Measurements from ENCODE around the gene WDR86.

The WDR86 gene

GRCh38 chr7:151352512-151352911 lies 57.3 kb downstream of the WDR86 start:
- peaks cover 8% of the 10 kb centered on the region for H3K4me1 ChIP-seq (ENCODE audit: control insufficient read depth, insufficient read depth, low read length)
- peaks cover 45% of the 10 kb centered on the region in 2 donors for H3K36me3 ChIP-seq (ENCODE audit: control insufficient read depth in 2 of 2, insufficient read depth in 2 of 2, low read length in 2 of 2)
- no peaks in the 10 kb centered on the region for H3K27me3 ChIP-seq (ENCODE audit: control insufficient read depth in 1 of 2, insufficient read depth in 2 of 2, low read length in 2 of 2)
- H3K4me3 ChIP-seq (ENCODE audit: low read length in 2 of 2), result no peak overlapping the region
- no peaks in the 10 kb centered on the region for H3K9me3 ChIP-seq (ENCODE audit: control insufficient read depth in 2 of 2, low read length in 2 of 2)
- H3K27ac ChIP-seq (ENCODE audit: low read length), result no peak overlapping the region
- H3K9ac ChIP-seq (ENCODE audit: low read length in 2 of 2), result no peak overlapping the region

- Histone ChIP-seq H3K9ac (ENCODE audit: low read length in 2 of 2) (no peak overlapping the region), H3K36me3 (ENCODE audit: control insufficient read depth in 2 of 2, insufficient read depth in 2 of 2, low read length in 2 of 2) (peaks cover 45 to 48% of the 10 kb centered on the region in 2 donors), H3K27me3 (ENCODE audit: control insufficient read depth in 1 of 2, insufficient read depth in 2 of 2, low read length in 2 of 2) (no peaks in the 10 kb centered on the region), H3K4me1 (ENCODE audit: control insufficient read depth, insufficient read depth, low read length) (peaks cover 8% of the 10 kb centered on the region), H3K27ac (ENCODE audit: low read length) (no peak overlapping the region), H3K4me3 (ENCODE audit: low read length in 2 of 2) (no peak overlapping the region), H3K9me3 (ENCODE audit: control insufficient read depth in 2 of 2, low read length in 2 of 2) (no peaks in the 10 kb centered on the region)
Measured at GRCh38 chr7:151351967-151352366, 57.9 kb downstream of the WDR86 start.

DNA sequence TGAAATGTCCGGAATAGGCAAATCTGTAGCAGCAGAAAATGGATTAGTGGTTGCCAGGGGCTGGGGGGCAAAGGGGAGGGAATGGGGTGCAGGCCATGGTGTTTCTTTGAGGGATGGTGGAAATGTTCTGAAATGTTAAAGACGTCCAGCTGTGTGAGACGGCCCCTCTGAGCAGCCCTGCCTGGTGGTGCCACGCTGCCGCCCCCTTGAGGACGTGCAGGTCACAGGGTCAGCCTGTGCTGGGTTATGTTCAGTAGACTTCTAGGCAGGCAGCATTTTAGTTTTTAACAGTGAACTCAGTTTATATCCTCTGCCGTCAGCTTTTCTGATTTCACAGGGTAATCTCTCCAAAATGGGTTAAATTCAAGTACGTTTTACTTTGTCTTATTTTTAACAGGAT lies 58.8 kb downstream of the WDR86 start:
- peaks cover 47 to 50% of the 10 kb centered on the region in 2 donors for H3K36me3 ChIP-seq (ENCODE audit: control insufficient read depth in 2 of 2, insufficient read depth in 2 of 2, low read length in 2 of 2)

DNA sequence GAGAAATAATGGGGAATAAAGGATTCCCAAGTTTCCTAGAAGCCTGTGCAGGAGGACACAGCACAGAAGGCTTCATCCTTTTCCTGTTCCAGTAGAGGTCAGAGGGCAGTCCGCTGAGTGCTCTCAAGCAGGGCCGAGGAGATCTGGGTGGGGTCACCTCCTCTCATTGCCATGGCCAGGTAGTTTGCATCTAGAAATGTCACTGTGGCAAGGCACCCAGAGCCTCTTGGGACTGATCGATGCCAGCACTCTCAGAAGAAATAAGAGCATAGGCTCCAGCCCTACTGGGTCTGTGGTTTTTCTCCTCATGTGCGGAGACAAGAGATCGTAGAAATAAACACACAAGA lies 60.4 kb downstream of the WDR86 start:
- Histone ChIP-seq H3K9me3 (ENCODE audit: control insufficient read depth in 2 of 2, low read length in 2 of 2) (no peaks in the 10 kb centered on the region), H3K4me1 (ENCODE audit: control insufficient read depth, insufficient read depth, low read length) (peaks cover 8% of the 10 kb centered on the region), H3K4me3 (ENCODE audit: low read length in 2 of 2) (peak overlapping the region; percentile 29 to 57), H3K36me3 (ENCODE audit: control insufficient read depth in 2 of 2, insufficient read depth in 2 of 2, low read length in 2 of 2) (peaks cover 39 to 45% of the 10 kb centered on the region in 2 donors), H3K9ac (ENCODE audit: low read length in 2 of 2) (peak overlapping the region; percentile 21 to 31), H3K27ac (ENCODE audit: low read length) (peak overlapping the region; percentile 37), H3K27me3 (ENCODE audit: control insufficient read depth in 1 of 2, insufficient read depth in 2 of 2, low read length in 2 of 2) (no peaks in the 10 kb centered on the region)

More for the DNA sequence above, 58.8 kb downstream of the WDR86 start:
- Histone ChIP-seq H3K9me3 (ENCODE audit: control insufficient read depth in 2 of 2, low read length in 2 of 2) (no peaks in the 10 kb centered on the region), H3K27ac (ENCODE audit: low read length) (no peak overlapping the region), H3K9ac (ENCODE audit: low read length in 2 of 2) (no peak overlapping the region), H3K4me3 (ENCODE audit: low read length in 2 of 2) (no peak overlapping the region), H3K4me1 (ENCODE audit: control insufficient read depth, insufficient read depth, low read length) (peaks cover 8% of the 10 kb centered on the region), H3K27me3 (ENCODE audit: control insufficient read depth in 1 of 2, insufficient read depth in 2 of 2, low read length in 2 of 2) (no peaks in the 10 kb centered on the region)

DNA sequence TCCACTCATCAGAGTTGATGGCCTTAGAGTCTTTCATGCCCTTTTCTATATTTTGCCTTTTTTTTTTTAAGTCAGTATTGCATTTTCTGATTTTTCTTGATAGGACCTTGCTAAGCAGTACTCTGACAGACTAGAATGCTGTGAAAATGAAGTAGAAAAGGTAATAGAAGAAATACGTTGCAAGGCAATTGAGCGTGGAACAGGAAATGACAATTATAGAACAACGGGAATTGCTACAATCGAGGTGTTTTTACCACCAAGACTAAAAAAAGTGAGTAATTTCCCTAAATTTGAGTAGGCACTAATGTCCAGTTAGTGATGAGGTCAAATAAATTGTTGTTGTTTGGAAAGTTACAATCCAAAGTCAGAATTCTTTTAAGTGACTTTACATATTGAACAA lies 60.9 kb downstream of the WDR86 start:
- Histone ChIP-seq H3K27me3 (ENCODE audit: control insufficient read depth in 1 of 2, insufficient read depth in 2 of 2, low read length in 2 of 2) (no peaks in the 10 kb centered on the region), H3K9me3 (ENCODE audit: control insufficient read depth in 2 of 2, low read length in 2 of 2) (no peaks in the 10 kb centered on the region), H3K36me3 (ENCODE audit: control insufficient read depth in 2 of 2, insufficient read depth in 2 of 2, low read length in 2 of 2) (peaks cover 39 to 43% of the 10 kb centered on the region in 2 donors), H3K9ac (ENCODE audit: low read length in 2 of 2) (no peak overlapping the region), H3K27ac (ENCODE audit: low read length) (no peak overlapping the region), H3K4me1 (ENCODE audit: control insufficient read depth, insufficient read depth, low read length) (peaks cover 8% of the 10 kb centered on the region), H3K4me3 (ENCODE audit: low read length in 2 of 2) (no peak overlapping the region)

DNA sequence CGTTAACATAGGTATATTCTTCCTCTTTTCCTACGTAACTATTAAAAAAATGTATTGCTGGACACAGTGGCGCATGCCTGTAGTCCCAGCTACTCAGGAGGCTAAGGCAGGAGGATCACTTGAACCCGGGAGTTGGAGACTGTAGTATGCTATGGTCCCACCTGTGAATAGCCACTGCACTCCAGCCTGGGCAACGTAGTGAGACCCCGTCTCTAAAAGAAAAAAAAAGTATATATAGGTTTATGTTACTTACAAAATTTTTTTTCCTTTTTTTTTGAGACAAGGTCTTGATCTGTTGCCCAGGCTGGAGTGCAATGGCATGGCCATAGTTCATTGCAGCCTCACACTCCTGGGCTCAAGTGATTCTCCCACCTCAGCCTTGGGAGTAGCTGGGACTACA lies 62.6 kb downstream of the WDR86 start:
- Histone ChIP-seq H3K4me3 (ENCODE audit: low read length in 2 of 2) (no peak overlapping the region), H3K9ac (ENCODE audit: low read length in 2 of 2) (no peak overlapping the region), H3K27me3 (ENCODE audit: control insufficient read depth in 1 of 2, insufficient read depth in 2 of 2, low read length in 2 of 2) (no peaks in the 10 kb centered on the region), H3K36me3 (ENCODE audit: control insufficient read depth in 2 of 2, insufficient read depth in 2 of 2, low read length in 2 of 2) (peaks cover 29 to 33% of the 10 kb centered on the region in 2 donors), H3K9me3 (ENCODE audit: control insufficient read depth in 2 of 2, low read length in 2 of 2) (no peaks in the 10 kb centered on the region), H3K27ac (ENCODE audit: low read length) (no peak overlapping the region), H3K4me1 (ENCODE audit: control insufficient read depth, insufficient read depth, low read length) (peaks cover 18% of the 10 kb centered on the region)

GRCh38 chr7:151346470-151346769 lies 63.4 kb downstream of the WDR86 start:
- H3K4me1 ChIP-seq (ENCODE audit: control insufficient read depth, insufficient read depth, low read length), result peaks cover 18% of the 10 kb centered on the region
- no peaks in the 10 kb centered on the region for H3K27me3 ChIP-seq (ENCODE audit: control insufficient read depth in 1 of 2, insufficient read depth in 2 of 2, low read length in 2 of 2)
- H3K9me3 ChIP-seq (ENCODE audit: control insufficient read depth in 2 of 2, low read length in 2 of 2), result no peaks in the 10 kb centered on the region
- peaks cover 21 to 26% of the 10 kb centered on the region in 2 donors for H3K36me3 ChIP-seq (ENCODE audit: control insufficient read depth in 2 of 2, insufficient read depth in 2 of 2, low read length in 2 of 2)
- no peak overlapping the region for H3K9ac ChIP-seq (ENCODE audit: low read length in 2 of 2)
- no peak overlapping the region for H3K27ac ChIP-seq (ENCODE audit: low read length)
- H3K4me3 ChIP-seq (ENCODE audit: low read length in 2 of 2), result no peak overlapping the region

DNA sequence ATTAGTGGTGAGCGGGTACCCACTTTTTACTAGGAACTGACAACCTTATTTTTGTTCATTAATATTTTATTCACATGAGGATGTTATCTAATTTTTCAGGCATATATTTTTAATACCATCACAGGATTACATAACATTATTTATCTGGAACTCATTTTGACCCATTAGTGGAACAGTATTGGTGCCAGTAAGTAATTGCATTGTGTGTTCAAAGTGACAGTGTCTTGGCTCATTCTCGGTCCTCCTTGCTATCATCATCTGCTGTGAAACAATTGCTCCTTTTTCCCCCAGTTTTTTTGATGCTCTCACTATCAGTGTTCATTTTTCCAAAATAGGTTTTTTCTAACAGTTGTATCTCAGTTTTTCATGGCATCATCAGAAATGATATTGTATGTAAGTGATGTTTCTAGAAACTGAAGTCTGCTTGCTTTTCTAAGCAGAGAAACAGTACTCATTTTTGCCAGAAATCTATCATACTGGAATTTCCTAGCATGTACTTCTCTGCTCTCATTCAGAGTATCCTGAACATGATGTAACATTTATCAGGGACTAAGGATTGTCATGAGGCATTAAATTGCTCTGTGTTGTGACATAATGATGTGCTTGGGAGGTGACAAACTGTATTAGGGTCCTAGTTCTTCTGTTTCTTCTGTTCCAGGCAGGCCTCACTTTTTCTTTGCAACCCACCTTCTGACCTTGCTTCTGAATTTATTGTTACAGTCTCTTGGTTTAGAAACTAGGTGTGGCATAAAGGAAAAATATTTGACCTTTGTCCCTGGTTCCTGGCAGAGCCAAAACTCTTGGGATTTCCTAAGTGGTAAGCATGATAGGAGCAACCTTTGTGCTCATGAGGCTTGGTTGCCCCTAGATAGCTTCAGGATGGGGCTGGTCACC lies 64.0 kb downstream of the WDR86 start:
- Histone ChIP-seq H3K9ac (ENCODE audit: low read length in 2 of 2) (no peak overlapping the region), H3K27ac (ENCODE audit: low read length) (no peak overlapping the region), H3K9me3 (ENCODE audit: control insufficient read depth in 2 of 2, low read length in 2 of 2) (no peaks in the 10 kb centered on the region), H3K27me3 (ENCODE audit: control insufficient read depth in 1 of 2, insufficient read depth in 2 of 2, low read length in 2 of 2) (no peaks in the 10 kb centered on the region), H3K4me1 (ENCODE audit: control insufficient read depth, insufficient read depth, low read length) (peaks cover 21% of the 10 kb centered on the region), H3K36me3 (ENCODE audit: control insufficient read depth in 2 of 2, insufficient read depth in 2 of 2, low read length in 2 of 2) (peaks cover 18 to 22% of the 10 kb centered on the region in 2 donors), H3K4me3 (ENCODE audit: low read length in 2 of 2) (no peak overlapping the region)

DNA sequence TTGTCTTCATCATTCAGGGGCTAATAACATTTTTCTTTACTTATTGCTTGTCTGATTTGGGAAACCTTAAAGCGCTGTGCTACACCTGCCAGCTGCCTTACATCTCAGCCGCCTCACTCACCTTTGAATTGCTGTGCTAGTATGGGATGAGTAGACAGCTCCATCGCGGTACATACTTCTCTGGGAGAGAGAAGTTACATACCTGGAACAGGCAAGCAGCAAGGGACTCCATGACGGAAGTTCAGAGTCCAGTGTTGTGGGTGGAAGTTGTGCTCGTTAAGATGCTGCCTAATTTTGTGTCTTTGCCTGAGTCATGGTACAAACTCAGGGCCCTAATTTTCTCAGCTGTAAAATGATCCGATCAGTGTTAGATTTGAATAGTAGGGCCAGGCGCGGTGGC lies 66.3 kb downstream of the WDR86 start:
- Histone ChIP-seq H3K27ac (ENCODE audit: low read length) (no peak overlapping the region), H3K9ac (ENCODE audit: low read length in 2 of 2) (no peak overlapping the region), H3K36me3 (ENCODE audit: control insufficient read depth in 2 of 2, insufficient read depth in 2 of 2, low read length in 2 of 2) (peaks cover 12 to 18% of the 10 kb centered on the region in 2 donors), H3K4me1 (ENCODE audit: control insufficient read depth, insufficient read depth, low read length) (peaks cover 13% of the 10 kb centered on the region), H3K27me3 (ENCODE audit: control insufficient read depth in 1 of 2, insufficient read depth in 2 of 2, low read length in 2 of 2) (no peaks in the 10 kb centered on the region), H3K9me3 (ENCODE audit: control insufficient read depth in 2 of 2, low read length in 2 of 2) (no peaks in the 10 kb centered on the region), H3K4me3 (ENCODE audit: low read length in 2 of 2) (no peak overlapping the region)

- peak overlapping the region in 1 of 2 donors; percentile 29 for H3K9ac ChIP-seq (ENCODE audit: low read length in 2 of 2)
- peaks cover 12 to 18% of the 10 kb centered on the region in 2 donors for H3K36me3 ChIP-seq (ENCODE audit: control insufficient read depth in 2 of 2, insufficient read depth in 2 of 2, low read length in 2 of 2)
- peaks cover 13% of the 10 kb centered on the region for H3K4me1 ChIP-seq (ENCODE audit: control insufficient read depth, insufficient read depth, low read length)
- H3K9me3 ChIP-seq (ENCODE audit: control insufficient read depth in 2 of 2, low read length in 2 of 2), result no peaks in the 10 kb centered on the region
- H3K27ac ChIP-seq (ENCODE audit: low read length), result no peak overlapping the region
- no peaks in the 10 kb centered on the region for H3K27me3 ChIP-seq (ENCODE audit: control insufficient read depth in 1 of 2, insufficient read depth in 2 of 2, low read length in 2 of 2)
- H3K4me3 ChIP-seq (ENCODE audit: low read length in 2 of 2), result peak overlapping the region; percentile 72 to 77
Measured at GRCh38 chr7:151342811-151343210, 67.0 kb downstream of the WDR86 start.

DNA sequence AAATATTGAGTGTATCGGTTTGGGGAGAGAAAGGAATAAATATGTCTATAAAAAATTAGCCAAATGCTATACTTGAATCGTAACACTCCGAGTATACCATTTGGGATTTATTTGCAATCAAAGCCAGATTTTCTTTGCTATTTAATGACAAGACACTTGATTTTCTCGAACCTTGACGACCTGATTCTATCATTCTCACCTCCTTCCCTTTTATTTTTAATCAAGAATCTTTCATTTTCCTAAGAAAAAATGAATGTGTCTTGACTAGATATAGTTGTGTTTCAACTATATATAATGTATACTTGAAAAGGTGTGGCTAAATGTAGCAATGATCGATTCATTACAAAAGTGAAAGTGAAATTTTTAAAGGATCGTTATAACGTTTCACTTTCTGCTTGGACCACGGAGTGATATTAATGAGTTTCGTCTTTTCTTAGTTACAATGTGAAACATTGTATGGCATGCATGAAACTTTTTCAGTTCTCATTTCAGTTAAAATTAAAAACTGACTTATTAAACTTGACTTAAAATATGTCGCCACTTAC lies 67.7 kb downstream of the WDR86 start:
- Histone ChIP-seq H3K9me3 (ENCODE audit: control insufficient read depth in 2 of 2, low read length in 2 of 2) (no peaks in the 10 kb centered on the region), H3K4me1 (ENCODE audit: control insufficient read depth, insufficient read depth, low read length) (peaks cover 13% of the 10 kb centered on the region), H3K27ac (ENCODE audit: low read length) (peak overlapping the region; percentile 53), H3K4me3 (ENCODE audit: low read length in 2 of 2) (peak overlapping the region; percentile 72 to 77), H3K27me3 (ENCODE audit: control insufficient read depth in 1 of 2, insufficient read depth in 2 of 2, low read length in 2 of 2) (no peaks in the 10 kb centered on the region), H3K9ac (ENCODE audit: low read length in 2 of 2) (peak overlapping the region; percentile 55 to 82), H3K36me3 (ENCODE audit: control insufficient read depth in 2 of 2, insufficient read depth in 2 of 2, low read length in 2 of 2) (peaks cover 12 to 15% of the 10 kb centered on the region in 2 donors)

All from stomach smooth muscle (tissue), 2 donors.